HL-60 (cell line): ENCODE results near the gene IGFLR1.

ENCODE experiments used
- CTCF ChIP-seq: IDR thresholded peaks from one replicate; pipeline ENCODE4 v1.5.1; 2011; ENCODE audit warnings: low read length, control low read depth, inconsistent platforms; ENCODE audit not compliant: insufficient read depth
- REST ChIP-seq: IDR thresholded peaks from 2 replicates; pipeline ENCODE4 v1.6.1; 2012; ENCODE audit warnings: low read depth; ENCODE audit not compliant: insufficient replicate concordance

GRCh38 chr19:35718345-35719041 is 23.8 kb downstream of the IGFLR1 start:
- TF ChIP-seq CTCF, result no peak
- no peak for TF ChIP-seq REST
